Skeletal muscle satellite cell (primary cell): ENCODE data around the gene HPCAL1. TPM values are rescaled to one million over a fixed set of nuclear protein-coding genes. Genes with fewer than 3 reads are reported as not detected.

Source experiments
- H3K27me3 ChIP-seq: 2 replicates; pipeline ENCODE4 v1.7.0; 2013; ENCODE audit warnings: low read length; ENCODE audit not compliant: control insufficient read depth, insufficient read depth
- H3K36me3 ChIP-seq: 2 replicates; pipeline ENCODE4 v1.7.0; 2013; ENCODE audit warnings: mild to moderate bottlenecking, control low read depth, low read length; ENCODE audit not compliant: insufficient read depth
- H3K4me1 ChIP-seq: 2 replicates; pipeline ENCODE4 v1.7.0; 2013; ENCODE audit warnings: low read length; ENCODE audit not compliant: control insufficient read depth, insufficient read depth
- H3K4me2 ChIP-seq: 2 replicates; pipeline ENCODE4 v1.7.0; 2013; ENCODE audit warnings: mild to moderate bottlenecking, low read length
- H3K4me3 ChIP-seq: 2 replicates; pipeline ENCODE4 v1.7.0; 2013; ENCODE audit warnings: low read length
- H3K9ac ChIP-seq: 2 replicates; pipeline ENCODE4 v1.7.0; 2013; ENCODE audit warnings: mild to moderate bottlenecking, low read depth, low read length, moderate library complexity
- H3K9me3 ChIP-seq: replicated peaks from 2 replicates; pipeline ENCODE4 v1.7.0; 2013; ENCODE audit warnings: mild to moderate bottlenecking, control low read depth, low read length
- small RNA-seq: library from RNA; depleted of rRNA; stranded (forward); fragments of <200 nt; gene quantifications from one replicate; pipeline ENCODE3, GENCODE V24; 2012

The HPCAL1 gene

DNA sequence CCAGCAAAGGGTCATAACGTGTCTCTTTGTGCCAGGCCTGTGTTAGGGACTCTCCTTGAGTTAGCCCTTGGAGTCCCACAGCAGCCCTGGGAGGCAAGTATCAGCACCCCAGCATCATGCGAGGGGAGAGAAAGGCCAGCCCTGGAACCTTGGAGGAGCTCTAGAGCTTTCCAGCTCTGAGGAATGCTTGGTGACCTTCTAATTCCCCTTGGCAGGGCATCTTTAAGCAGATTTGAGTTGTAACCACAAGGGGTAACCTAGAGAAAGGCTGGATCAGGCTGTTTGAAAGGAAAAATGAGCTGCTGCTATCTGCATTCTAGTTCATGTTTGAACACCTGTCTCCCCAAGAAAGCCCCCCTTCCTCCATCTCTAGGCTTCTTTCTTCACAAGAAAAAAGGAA lies 169.3 kb downstream of the HPCAL1 start:
- Histone ChIP-seq H3K4me1 (no peaks in the 10 kb centered on the region), H3K4me2 (no peak overlapping the region), H3K36me3 (no peaks in the 10 kb centered on the region), H3K27me3 (peaks cover 16% of the 10 kb centered on the region), H3K9ac (no peak overlapping the region), H3K9me3 (no peaks in the 10 kb centered on the region), H3K4me3 (no peak overlapping the region)

DNA sequence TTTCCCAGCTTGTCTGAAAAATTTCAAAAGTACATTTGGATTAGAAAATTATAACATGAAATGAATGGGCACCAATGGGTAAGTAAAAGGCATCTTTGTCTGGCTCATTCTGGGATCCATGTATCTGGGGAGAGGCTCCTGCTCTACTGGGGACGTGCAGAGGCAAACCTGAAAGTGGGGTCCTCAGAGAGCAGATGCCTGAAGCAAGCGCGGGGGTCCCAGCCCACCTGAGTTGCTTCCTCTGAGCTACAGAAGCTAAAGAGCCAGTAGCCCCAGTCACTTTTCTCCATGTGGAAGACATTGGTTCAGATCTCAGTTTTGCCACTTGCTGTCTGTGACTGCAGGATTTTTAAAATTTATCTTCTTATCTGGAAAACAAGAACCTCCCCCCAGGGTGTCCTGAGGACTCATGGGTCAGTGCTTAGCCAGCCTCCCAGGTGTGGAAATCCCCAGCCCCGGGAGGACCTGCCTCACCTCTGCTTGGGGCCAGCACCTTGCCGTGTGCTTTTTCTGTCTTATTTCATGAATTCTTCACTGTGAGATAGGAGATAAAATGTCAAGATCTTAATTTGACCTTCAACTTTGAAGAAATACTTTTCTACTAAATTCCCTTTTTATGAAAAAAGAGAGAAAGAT lies 170.5 kb downstream of the HPCAL1 start:
- Histone ChIP-seq H3K4me1 (no peaks in the 10 kb centered on the region), H3K36me3 (no peaks in the 10 kb centered on the region), H3K4me3 (no peak overlapping the region), H3K4me2 (no peak overlapping the region), H3K9me3 (no peaks in the 10 kb centered on the region), H3K9ac (no peak overlapping the region), H3K27me3 (peaks cover 14% of the 10 kb centered on the region)

DNA sequence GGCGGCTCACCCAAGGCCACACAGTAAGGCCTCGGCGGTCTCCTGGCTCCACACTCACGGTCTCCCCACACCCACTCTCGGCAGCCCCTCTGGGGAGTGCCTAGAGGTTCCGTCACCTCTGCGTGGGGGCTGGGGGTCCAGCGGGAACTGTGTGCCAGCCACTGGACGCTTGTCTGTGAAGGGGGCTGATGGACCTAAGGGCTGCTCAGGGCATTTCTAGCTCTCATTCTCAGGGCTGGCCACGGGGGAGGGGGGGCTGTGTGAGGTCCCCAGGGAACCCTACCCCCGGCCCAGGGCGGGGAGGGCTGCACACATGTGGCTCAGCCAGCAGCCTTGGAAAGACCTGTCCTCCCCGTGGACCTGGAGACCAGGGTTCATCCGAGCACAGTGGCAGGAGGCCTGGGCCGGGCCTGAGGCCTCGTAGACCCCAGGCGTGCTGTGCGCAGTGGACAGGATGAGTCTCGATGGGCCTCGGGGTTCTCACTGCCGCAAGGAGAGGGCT lies 172.6 kb downstream of the HPCAL1 start:
- Histone ChIP-seq H3K9me3 (no peaks in the 10 kb centered on the region), H3K36me3 (no peaks in the 10 kb centered on the region), H3K4me3 (no peak overlapping the region), H3K9ac (no peak overlapping the region), H3K4me2 (no peak overlapping the region), H3K4me1 (no peaks in the 10 kb centered on the region), H3K27me3 (peaks cover 14% of the 10 kb centered on the region)

GRCh38 chr2:10475811-10476660 lies 173.3 kb downstream of the HPCAL1 start:
- Histone ChIP-seq H3K4me3 (no peak overlapping the region), H3K4me1 (no peaks in the 10 kb centered on the region), H3K9ac (no peak overlapping the region), H3K9me3 (no peaks in the 10 kb centered on the region), H3K27me3 (peaks cover 10% of the 10 kb centered on the region), H3K36me3 (no peaks in the 10 kb centered on the region), H3K4me2 (no peak overlapping the region)

GRCh38 chr2:10476723-10477442 lies 174.2 kb downstream of the HPCAL1 start:
- Histone ChIP-seq H3K4me1 (no peaks in the 10 kb centered on the region), H3K27me3 (peaks cover 18% of the 10 kb centered on the region), H3K36me3 (no peaks in the 10 kb centered on the region), H3K4me3 (no peak overlapping the region), H3K4me2 (no peak overlapping the region), H3K9me3 (no peaks in the 10 kb centered on the region), H3K9ac (no peak overlapping the region)

Small RNA genes within 50 kb of the gene (small RNA-seq; reads per million reads assigned to genes)
- gene RF00432 (not detected), gene RN7SL66P (not detected), gene SNORA80B (122 reads per million, percentile 97 among the genes with 10 or more reads in this experiment)
